NCI-H2107 (cell line): ENCODE data around the gene PIGA.

Source experiments
- DNase-seq: peaks from one replicate; lab custom pipeline; 2025; lab: John Stamatoyannopoulos, UW

PIGA gene, protein sequence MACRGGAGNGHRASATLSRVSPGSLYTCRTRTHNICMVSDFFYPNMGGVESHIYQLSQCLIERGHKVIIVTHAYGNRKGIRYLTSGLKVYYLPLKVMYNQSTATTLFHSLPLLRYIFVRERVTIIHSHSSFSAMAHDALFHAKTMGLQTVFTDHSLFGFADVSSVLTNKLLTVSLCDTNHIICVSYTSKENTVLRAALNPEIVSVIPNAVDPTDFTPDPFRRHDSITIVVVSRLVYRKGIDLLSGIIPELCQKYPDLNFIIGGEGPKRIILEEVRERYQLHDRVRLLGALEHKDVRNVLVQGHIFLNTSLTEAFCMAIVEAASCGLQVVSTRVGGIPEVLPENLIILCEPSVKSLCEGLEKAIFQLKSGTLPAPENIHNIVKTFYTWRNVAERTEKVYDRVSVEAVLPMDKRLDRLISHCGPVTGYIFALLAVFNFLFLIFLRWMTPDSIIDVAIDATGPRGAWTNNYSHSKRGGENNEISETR

DNA sequence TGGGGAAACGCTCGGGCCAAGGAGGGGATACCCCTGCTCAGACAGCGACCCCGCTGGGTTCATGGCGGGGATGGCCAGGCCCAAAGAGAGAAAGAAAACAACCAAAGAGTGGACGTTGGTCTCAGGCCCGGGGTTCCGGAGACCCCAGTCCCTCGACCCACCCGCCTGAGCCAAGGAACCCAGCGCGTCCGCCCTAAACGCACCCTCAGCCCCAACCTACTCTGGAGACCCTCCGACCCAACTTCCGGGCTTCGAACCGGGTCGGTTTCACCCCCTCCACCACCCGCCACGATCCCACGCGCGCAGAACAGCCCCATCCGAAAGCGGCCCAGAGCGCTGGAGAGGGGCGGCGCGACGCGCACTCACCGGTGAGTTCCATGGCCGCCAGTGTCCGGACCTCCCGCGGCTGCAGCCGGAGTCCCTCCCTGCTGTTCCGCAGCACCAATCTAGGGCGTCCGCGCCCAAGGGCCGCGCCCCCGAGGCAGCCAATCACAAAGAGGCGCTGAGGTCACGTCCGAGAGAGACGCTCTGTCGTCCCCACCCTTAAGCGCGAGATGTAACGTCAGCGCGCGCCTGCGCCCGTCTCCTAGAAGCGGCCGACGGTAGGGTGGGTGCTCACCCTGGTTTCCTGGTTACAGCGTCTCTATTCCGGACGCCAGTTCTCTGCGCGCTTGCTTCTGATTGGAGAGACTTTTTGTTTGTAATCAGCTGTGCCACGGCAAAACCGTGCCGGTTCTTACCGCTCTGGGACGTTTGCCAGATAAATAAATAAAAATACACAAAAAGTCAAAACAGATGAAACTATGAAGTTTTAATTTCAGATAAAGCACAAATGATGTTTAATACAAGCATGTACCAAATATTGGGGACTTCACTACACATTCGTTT lies at the start of gene PIGA:
TSS of gene PIGA (minus strand) at position 389 of the 888 bp plus-strand sequence. CDS start 3,593 bp downstream, outside the sequence.
- peak; percentile 91 for DNase-seq

DNA sequence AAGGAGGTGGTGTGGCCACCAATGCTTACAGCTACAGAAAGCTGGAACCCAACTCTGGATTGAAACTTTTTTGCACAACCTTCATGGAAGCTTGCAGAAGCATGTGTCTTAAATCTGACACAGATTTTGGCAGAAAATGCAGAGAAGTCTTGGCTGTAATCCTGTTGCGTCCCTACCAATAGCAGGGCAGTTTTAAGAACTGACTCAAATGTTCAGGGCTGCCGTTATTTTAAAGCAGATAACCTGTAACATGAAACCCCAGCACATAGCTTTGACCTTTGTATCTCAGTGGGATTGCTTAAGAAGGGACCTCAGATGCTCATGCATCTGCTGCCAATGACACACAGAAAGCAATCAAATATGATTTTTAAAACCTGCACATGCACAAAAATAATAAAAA lies 49.0 kb upstream of the PIGA start, which contains the start of gene VEGFD:
TSS of gene VEGFD (minus strand) at position 110 of the 400 bp plus-strand sequence. CDS start 467 bp downstream, outside the sequence.
- no peak for DNase-seq

DNA sequence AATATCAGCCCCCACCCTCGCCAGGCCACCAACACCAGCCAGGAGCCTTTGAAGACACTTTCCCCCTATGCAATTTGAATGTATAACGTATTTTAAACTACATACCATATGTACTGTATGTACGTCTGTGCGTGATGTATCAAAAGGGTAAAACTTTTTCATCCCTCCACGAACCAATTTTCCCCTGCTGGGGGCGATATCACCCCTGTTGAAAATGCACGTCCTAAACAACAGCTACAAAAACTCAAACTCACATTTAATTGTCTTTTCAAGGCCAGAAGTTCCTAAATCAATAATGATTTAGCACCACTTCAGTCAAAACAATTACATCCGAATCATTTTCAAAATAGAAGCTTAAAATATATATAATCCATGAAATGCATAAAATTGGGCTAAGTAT lies 47.5 kb upstream of the PIGA start:
- no peak for DNase-seq

DNA sequence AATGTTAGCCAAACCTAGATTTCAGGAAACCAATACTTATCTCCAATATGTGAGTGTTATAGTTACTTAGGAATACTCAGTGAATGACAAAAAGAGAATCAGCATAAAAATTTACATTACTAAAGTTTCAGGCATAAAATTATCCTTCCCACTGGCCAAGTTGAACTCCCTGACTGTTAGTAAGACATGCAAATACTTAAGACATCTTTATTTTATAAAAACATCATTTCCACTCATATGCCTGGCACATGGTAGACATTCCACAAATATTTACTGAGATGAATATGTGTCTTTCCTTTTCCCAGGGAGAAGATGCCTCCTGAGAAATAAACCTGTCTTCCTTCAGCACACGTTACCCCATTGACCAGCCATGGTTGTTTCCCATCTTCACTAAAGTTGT lies 41.6 kb upstream of the PIGA start:
- DNase-seq: no peak

DNA sequence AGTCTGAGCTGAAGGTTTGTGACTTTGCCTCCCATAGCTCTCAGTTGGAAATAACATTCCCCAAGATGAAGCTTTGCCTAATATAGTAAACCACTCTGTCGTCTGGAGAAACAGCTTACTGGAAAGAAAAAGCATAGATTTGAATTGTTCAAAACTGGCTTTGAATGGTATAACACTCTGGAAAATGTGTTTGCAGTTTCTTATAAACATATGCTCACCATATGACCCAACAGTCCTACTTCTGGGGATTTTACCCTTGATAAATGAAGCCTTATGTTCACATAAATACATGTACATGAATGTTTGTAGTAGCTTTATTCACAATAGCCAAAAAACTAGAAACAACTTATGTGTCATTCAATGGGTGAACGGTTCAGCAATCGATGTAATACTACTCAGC lies 38.7 kb upstream of the PIGA start:
- no peak for DNase-seq

DNA sequence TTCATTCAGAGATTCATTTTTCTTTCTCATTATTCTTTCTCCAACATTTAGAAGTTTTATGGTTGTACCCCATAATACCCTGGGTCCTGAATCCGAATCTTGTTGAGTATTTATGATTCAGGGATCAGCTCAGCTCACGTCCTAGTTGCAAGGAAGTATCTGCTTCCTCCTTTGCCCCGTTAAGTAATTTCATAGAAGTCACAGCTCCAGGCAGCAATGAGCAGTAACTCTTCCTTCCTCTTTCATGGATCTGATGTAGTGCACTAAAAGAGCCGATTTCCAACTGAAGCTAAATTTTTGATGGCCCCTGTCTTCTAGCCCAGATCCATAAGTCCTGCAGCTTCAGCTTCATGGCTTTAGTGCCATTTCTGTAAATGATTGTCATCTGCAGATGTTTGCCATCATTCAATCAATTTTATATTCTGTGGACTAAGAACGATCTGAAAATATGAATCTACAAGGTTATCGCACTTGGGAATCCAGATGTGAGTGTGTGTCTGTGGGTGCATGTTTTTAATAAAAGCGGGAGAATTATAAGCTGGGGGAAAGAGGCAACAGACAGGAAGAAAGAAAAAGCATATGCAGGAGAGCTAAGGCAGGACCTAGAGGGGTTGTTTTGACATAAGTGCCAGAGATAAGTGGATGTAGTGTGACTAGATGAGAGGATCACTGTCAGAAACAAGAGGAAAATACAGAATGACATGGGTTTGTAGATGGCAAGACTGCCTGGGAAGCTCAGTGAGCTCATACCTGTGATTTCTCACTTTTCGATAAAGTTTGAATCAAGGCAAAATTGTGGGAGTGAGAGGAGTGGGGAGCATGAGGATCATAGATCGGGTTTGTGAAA lies 31.4 kb upstream of the PIGA start:
- no peak for DNase-seq

DNA sequence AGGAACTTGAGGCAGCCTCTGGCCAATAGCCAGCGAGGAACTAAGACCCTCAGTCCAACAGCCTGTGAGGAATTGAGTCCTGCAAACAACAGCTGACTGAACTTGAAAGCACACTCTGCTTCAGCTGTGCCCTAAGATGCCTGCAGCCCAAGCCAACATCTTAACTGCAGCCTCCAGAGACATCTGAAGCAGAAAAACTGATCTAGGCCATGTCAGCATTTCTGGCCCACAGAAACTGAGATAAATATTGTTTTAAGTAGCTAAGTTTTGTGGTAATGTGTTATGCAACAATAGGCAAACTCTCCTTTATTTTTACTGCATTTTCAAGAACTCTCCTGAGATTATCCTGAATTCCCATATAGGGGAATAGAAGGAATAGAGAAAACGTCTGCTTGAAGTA lies 24.4 kb upstream of the PIGA start:
- DNase-seq: no peak

DNA sequence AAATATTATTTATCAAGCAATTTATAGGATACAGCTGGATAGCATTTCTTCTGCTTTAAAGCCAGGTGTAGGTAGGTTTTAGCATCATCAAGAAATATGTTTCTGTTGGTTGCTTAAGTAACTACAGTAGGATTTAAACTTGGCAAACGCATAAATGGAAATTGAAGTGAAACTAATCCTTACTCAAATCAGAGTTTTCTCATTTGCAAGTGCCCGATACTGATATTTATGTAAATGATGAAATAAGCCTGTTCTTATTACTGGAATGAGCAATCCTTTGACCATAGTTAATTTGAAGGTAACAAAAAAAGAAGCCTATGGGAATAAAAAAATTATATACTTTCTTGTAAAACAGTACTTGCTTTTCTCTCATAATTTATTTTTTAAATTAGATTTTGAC lies 23.2 kb upstream of the PIGA start:
- no peak for DNase-seq

DNA sequence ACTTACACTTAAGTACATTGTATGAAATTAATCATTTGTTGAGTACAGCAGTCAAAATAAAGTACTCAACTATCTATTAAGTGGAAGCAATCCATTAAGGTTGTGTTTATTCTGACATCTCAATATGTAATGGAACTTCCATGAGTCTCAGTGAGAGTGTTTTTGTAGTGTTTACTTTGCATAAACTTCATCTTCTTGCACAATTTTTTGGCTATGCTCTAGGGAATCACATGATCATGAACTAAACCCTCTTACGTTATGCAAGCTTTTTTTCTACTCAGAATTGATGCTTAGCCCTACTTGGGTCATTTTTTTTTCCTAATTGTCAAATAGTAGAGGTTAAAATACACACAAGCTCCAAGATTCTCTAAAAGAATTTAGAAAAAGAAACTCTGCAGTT lies 21.1 kb upstream of the PIGA start:
- DNase-seq: no peak

DNA sequence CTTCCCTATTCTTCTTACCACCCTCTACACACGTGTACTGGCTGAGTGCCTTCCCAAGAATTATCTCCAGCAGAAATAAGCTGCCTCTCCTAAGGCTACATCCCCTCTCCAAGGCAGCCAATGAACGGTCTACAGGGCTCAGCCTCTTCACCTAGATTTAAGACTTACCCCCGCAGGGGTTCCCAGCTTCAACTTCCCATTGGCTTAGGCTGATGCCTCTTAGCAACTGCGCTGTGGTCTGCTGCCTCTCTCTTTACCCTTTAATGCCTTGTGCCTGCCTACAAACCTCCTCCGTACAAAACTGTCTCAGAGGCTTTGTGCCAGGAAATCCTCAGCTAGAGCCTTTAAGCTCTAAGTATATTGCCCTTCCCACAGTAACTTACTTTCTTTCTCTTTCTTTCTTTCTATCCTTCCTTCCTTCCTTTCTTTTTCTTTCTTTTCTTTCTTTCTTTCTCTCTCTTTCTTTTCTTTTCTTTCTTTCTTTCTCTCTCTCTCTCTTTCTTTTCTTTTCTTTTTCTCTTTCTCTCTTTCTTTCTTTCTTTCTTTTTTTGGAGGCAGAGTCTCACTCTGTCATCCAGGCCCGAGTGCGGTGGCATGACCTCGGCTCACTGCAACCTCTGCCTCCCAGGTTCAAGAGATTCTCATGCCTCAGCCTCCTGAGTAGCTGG lies 15.1 kb upstream of the PIGA start:
- no peak for DNase-seq

DNA sequence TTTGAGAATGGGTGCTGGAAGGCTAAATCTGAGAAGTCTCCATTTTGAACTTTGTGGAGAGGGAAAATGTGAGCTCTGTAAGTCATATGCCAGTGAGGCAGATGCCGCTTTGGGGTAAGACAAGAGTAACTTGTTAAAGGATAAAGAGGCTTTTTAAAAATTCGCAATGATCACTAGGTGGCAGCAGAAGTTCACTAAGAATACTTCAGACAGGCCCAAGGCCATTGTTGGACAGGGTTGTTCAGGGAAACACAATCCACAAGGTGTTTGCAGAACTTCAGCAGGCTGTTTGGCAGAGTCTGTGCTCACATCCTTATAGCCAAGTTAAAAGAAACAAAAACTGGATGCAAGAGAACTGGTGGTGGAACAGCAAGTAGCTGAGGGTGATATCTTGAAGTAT lies 13.7 kb upstream of the PIGA start:
- DNase-seq: peak; percentile 37

DNA sequence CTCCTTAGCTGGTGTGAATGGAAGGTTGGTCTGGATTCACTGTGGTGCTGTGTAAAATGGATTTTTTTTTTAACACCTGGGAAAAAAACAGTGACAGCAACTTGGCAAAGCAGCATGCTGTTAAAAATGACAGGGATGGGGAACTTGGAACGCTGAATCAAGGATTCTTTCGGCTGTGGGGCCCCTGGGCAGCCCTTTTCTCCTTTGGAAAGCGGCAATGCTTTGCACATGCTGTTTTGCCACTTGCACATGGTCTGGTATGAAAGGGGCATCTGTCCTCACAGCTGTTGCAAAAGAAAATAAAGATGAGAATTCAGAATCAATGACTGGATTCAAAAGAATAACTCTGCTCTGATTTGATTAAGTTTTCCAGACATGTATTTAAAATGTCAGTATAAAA lies 10.7 kb upstream of the PIGA start:
- no peak for DNase-seq

DNA sequence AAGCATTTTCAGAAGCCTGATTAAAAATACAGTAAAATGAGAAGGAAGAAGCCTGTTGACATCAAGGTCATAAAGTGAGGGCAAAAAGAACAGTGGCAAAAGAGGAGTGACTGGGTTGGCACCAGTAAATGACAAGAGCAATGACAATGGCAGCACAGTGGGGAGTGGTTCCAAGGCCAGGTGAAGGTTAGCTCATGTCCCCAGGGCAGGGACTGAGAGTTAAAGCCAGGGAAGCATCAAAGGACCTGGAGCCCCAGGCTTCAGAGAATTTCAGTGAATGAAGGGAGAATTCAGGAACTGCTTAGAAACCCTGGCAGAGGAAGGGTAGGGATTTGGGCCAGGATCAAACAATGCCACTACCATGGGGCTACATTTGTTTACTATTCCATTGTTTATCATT lies 8.8 kb upstream of the PIGA start:
- DNase-seq: no peak

DNA sequence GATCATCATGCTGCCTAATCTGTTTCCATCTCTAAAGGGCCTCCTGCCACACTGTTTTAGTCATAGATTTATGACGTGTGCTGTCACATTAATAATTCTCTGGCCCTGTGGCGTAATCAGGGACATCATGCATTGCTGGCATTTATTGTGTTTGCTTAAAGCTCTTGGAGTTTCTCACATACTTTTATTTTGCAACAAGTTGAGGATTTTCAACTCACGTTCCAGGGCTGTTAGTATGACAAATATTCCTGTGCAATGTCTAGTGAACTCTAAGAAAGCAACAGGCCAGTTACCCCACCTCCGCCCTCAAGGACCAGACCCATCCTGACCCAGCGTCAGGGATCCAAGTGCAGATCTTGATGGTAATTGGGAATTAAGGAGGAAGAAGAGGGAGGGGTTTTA lies 7.8 kb upstream of the PIGA start:
- no peak for DNase-seq

DNA sequence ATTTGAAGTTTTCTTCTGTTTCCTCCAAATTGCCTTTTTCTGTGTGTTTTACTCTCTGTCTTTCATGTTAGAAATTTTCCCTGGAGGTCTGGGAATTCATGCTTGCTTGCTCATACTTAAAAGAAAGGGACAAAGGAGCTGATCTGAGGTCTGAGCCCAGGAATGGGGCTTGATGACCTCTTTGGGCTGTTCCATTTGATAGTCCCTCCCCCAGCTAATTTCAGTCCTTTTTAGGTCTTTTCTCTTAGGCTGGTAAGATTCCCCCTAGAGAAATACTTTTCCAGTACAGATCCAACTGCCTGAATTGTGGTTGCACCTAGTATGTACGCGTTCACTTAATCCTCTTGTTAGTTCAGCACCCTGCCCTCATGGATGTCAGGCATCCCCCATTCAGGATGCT lies 5.5 kb upstream of the PIGA start:
- DNase-seq: no peak

DNA sequence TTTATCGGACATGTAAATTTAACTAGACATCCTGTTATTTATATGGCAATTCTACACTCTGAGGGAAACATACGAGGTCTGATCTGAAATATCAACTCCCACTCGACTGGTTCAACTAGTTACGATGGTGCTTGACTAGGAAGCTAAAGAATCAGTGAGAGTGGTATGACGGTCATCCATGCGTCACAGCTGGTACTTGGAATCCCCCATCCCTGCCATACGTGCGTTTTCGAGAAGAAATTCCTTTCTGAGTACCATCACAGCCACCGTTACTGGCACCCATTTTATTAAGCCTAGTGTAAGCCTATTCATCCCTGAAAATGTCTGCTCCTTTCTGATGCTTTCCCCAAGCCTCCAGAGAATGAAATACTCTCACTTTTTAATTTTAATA lies 695 bp upstream of the PIGA start:
- DNase-seq: no peak

DNA sequence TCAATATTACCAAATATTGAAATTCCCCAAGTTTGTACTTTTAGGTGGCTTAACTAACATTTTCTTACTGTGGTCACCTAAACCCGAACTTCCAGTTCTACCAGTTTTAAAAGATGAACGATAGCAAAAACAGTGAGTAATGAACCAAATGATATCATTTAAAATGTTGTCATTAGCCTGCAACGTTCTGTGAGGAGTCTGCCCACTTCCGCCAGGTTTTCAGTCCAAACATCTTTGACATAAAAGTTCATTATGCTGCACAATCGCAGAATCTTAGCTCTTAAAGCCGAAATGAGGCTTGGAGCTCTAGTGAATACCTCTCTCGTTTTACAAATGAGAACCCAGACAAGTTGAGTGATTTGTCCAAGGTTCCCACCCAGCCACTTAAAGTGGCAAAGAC lies 762 bp downstream of the PIGA start:
- DNase-seq: no peak

DNA sequence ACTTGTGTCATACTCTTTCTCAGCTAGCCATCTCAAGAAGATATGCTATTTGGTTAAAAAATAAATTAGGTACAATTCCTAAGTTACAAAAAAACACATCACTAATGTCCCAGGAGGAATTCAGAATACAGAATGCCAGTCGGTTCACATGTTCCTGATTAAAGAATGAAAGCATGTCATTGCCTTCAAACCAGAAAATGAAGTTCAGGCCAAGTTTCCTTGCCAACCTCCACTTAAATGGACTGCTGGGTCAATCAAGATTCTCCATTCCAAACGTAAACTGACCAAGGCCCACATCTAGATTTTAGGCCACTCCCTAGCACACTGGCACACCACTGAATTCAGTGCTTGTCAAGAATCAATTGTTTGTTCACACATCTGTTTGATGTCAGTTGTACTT lies 6.5 kb downstream of the PIGA start:
- no peak for DNase-seq

DNA sequence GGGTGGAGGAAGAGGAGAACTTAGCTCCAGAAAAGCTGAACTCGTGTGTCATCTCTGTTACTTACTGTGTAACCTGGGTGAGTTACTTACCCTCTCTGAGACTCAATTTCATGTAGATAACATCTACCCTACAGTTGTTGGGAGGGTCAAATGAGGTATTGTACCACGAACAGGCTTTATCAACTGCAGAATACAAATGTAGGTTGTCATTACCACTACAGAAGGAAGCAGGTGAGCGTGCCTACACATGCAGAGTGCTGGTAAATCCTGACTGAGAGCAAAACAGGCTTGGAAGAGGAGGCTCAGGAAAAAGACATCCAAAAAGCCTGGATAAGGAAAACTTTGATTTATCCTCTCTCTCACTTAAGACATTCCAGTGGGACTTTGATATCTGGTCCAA lies 7.2 kb downstream of the PIGA start:
- DNase-seq: no peak

DNA sequence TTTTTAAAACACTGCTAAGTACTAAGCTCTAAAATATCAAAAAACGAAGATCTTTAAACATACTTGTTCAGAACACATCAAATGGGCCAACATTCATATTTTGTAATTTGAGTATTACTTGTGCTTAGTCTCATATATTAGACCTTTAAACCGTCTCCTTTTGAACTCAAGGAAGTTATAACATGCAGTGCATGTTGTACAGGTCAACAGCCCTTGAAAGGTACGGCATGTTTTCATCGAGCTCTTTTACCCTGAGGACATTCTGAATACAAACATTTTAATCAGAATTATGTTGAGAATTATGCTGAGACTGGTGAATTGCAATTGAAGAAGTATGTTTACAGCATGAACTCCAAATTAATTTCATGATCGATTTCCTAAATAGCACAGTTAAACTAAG lies 12.9 kb downstream of the PIGA start:
- no peak for DNase-seq

DNA sequence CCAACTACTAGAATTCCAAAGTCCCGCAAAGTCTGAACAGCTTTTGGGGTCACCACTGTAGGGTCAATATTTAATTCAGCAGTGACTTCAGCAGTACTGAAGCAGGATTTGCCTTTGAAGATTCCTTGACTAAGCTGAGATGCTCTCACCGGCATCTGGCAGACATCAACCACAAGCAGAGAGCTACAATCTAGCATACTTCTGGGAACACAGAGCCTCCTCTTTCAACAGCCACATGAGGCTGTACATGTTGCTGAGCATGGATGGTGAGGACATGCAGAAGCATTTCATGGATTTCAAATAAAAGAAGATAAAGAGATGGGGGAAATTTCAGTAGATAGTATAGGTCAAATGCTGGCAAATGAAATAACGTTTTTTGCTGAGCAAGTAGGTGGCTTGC lies 13.3 kb downstream of the PIGA start:
- no peak for DNase-seq

DNA sequence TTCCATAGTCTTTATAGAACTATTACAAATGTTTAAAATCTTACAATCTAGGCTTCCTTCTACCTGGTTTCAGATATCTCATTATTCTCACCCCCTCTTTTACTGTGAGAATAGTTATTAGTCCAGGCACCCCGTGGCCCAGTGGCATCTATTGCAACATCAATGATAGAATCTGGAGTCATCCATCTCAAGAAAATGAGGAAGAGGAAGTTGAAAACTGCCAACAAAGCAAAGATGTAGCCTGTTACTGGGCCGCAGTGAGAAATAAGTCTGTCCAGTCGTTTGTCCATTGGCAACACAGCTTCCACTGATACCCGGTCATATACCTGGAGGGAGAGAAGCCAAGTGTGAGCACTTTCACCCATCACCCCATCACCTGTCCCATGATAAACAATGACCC lies 13.9 kb downstream of the PIGA start:
- no peak for DNase-seq
